Left ventricle myocardium superior (tissue), 1 donor: Measurements from ENCODE around the gene SH3GL1. TPM values are rescaled to one million over a fixed set of nuclear protein-coding genes. Genes with fewer than 3 reads are reported as not detected.

ENCODE experiments used
- ATAC-seq: fragments of 200-7000 bp; cut with Tn5 transposase; one replicate; pipeline ENCODE4 v1.9.1; 2020; ENCODE audit warnings: mild to moderate bottlenecking, moderate library complexity
- DNase-seq: peaks from one replicate; pipeline ENCODE4 v3.0.0-alpha.2; 2020
- intact Hi-C: fragments of 100-400 bp; cut with micrococcal nuclease; formaldehyde crosslinking; loops from one replicate; pipeline ENCODE4 v1.11.0; 2022
- total RNA-seq: library from RNA; stranded (reverse); fragmentation: NEBNext Ultra II Directional; extraction: Animal tissue kit (Norgen Biotek cat#: 25700); gene quantifications from one replicate; pipeline ENCODE4 v1.2.1, GENCODE V29; 2021
- donor health status: DM: no; HTN: yes; CAD: no; lungs with severe emphysema.

The SH3GL1 gene
- total RNA-seq, 1 donor from 2014 or later: 19.1 TPM

- ATAC-seq: no peak
- DNase-seq: no peak
- intact Hi-C loops: no loop called here
Observed at GRCh38 chr19:4403005-4403761, 2.8 kb upstream of the SH3GL1 start.

- ATAC-seq: peak; percentile 95
- peak; percentile 99 for DNase-seq
- intact Hi-C loops: no loop called here
Observed at GRCh38 chr19:4402171-4403004, 2.0 kb upstream of the SH3GL1 start, which contains the start of gene CHAF1A. TSS of gene CHAF1A (plus strand) at chr19:4402640. CDS start at chr19:4402763, 123 bp downstream.

- intact Hi-C loops: no loop called here
- DNase-seq: no peak
- no peak for ATAC-seq
Observed at GRCh38 chr19:4401769-4402170, 1.4 kb upstream of the SH3GL1 start.

GRCh38 chr19:4399812-4400134, 574 bp downstream of the SH3GL1 start:
- ATAC-seq: peak; percentile 17

GRCh38 chr19:4396949-4397783, 3.2 kb downstream of the SH3GL1 start:
- DNase-seq: no peak
- intact Hi-C loops: no loop called here

More at GRCh38 chr19:4399812-4400134, 574 bp downstream of the SH3GL1 start:
- intact Hi-C loops: no loop called here
- no peak for DNase-seq

GRCh38 chr19:4393947-4394590, 6.3 kb downstream of the SH3GL1 start:
- intact Hi-C loops: no loop called here
- DNase-seq (no peak), ATAC-seq (no peak)

More at GRCh38 chr19:4396949-4397783, 3.2 kb downstream of the SH3GL1 start:
- no peak for ATAC-seq

GRCh38 chr19:4391701-4392483, 8.5 kb downstream of the SH3GL1 start:
- intact Hi-C loops: no loop called here
- ATAC-seq: peak; percentile 45

GRCh38 chr19:4391306-4391693, 9.0 kb downstream of the SH3GL1 start:
- intact Hi-C loops: no loop called here
- ATAC-seq (no peak), DNase-seq (no peak)

More at GRCh38 chr19:4391701-4392483, 8.5 kb downstream of the SH3GL1 start:
- DNase-seq: peak; percentile 61

GRCh38 chr19:4390567-4391305, 9.6 kb downstream of the SH3GL1 start:
- ATAC-seq: peak; percentile 7

GRCh38 chr19:4390017-4390566, 10.3 kb downstream of the SH3GL1 start:
- ATAC-seq (peak; percentile 64), DNase-seq (peak; percentile 42)
- intact Hi-C loops: no loop called here

More at GRCh38 chr19:4390567-4391305, 9.6 kb downstream of the SH3GL1 start:
- intact Hi-C loops: no loop called here
- DNase-seq: no peak

- intact Hi-C loops: no loop called here
- ATAC-seq (no peak), DNase-seq (no peak)
Observed at GRCh38 chr19:4389511-4390016, 10.8 kb downstream of the SH3GL1 start.

- ATAC-seq (no peak), DNase-seq (no peak)
- intact Hi-C loops: no loop called here
Observed at GRCh38 chr19:4389064-4389375, 11.3 kb downstream of the SH3GL1 start.

GRCh38 chr19:4388337-4389063, 11.8 kb downstream of the SH3GL1 start:
- ATAC-seq: peak; percentile 50
- peak; percentile 51 for DNase-seq
- intact Hi-C loops: no loop called here

GRCh38 chr19:4386041-4386782, 14.1 kb downstream of the SH3GL1 start:
- intact Hi-C loops: no loop called here
- DNase-seq: no peak
- no peak for ATAC-seq

GRCh38 chr19:4385291-4386040, 14.9 kb downstream of the SH3GL1 start:
- ATAC-seq (no peak), DNase-seq (no peak)
- intact Hi-C loops: no loop called here
